GM18870 (cell line): ENCODE measurements around the gene EGLN2.
"Not testable (repeated sequence)": the region's sequence is repeated elsewhere in the genome, so short reads cannot be mapped to it uniquely, and the experiment has no call there.

Experiments used
- ATAC-seq: cut with Tn5 transposase; IDR thresholded peaks from one replicate; pipeline ENCODE4 v1.9.1; 2021; ENCODE audit warnings: moderate library complexity; ENCODE audit not compliant: unreplicated experiment

EGLN2 gene

DNA sequence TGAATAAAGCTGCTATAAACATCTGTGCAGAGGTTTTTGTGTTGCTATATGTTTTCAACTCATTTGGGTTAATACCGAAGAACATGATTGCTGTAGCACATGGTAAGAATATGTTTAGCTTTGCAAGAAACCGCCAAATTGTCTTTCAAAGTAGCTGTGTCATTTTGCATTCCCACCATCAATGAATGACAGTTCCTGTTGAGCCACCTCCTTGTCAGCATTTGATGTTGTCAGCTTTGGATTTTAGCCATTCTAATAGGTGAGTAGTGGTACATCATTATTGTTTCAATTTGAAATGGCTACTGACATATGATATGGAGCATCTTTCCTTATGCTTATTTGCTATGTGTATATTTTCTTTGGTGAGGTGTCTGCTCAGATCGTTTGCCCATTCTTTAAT lies 43.0 kb downstream of the EGLN2 start:
- not testable (repeated sequence) for ATAC-seq

- not testable (repeated sequence) for ATAC-seq
Observed at GRCh38 chr19:40842997-40843652, 44.1 kb downstream of the EGLN2 start.

DNA sequence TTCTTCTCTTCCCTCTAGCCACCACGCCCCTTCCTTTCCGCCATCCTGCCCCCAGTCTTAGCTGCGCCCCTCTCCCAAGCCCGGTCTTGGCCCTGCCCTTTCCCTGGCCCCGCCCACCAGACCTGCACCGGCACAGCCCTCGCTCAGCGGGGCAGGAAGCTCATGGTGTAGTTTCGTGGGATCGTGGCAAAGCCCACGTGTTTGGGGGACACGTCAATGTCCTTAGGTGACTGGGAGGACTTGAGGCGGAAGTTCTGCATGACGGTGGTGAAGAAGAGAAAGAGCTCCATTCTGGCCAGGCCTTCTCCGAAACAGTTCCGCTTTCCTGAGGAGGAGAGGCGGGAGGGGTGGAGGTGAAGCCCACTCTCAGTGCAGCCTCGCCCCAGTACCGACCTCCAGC lies 44.7 kb downstream of the EGLN2 start:
- ATAC-seq, result not testable (repeated sequence)

GRCh38 chr19:40846722-40847121 lies 47.7 kb downstream of the EGLN2 start:
- not testable (repeated sequence) for ATAC-seq

- ATAC-seq, result not testable (repeated sequence)
Observed at GRCh38 chr19:40850277-40850676, 51.3 kb downstream of the EGLN2 start, which contains the start of gene CYP2A6. Gene CYP2A6, minus strand, starts transcription at chr19:40850447. Its CDS starts 21 bp downstream, at chr19:40850426.

DNA sequence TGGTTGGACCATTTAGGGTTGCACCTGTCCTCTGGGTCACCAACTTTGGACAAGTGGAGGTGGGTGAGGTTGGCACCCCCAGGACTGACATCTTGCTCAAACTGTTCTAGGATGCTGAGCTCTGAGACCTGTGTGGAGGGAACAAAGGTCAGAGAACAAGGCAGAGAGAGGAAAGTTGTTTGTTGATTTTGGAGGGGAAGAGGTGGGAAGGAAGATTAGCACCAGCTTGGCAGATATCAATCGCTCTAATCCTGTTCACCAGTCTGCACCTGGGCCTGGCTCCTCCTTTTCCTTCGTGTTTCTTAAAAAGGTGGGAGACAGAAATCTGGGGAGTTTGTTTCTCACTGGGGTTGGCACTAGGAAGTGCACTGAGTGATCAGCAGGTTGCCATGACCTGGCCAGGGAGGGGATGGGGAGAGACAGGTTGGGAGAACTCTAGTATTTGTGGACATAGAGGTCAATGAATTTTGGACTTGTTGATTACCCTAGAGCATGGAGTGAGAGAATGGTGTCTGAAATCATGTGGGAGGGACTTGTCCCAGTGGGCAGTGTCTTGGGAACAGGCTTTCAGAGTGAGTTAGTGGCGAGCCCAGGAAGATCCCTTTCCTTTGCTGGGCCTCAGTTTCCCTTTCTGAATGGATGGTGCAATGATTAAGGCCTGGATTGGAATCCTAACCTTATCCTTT lies 53.6 kb downstream of the EGLN2 start:
- not testable (repeated sequence) for ATAC-seq
